SKM-1 (cell line): ENCODE results near the gene MEGF9.

Experiments used
- DNase-seq: peaks from one replicate; lab custom pipeline; 2025; ENCODE audit not compliant: unreplicated experiment; lab: John Stamatoyannopoulos, UW

Gene MEGF9

GRCh38 chr9:120733190-120733589 lies 18.9 kb upstream of the MEGF9 start:
- no peak for DNase-seq

- no peak for DNase-seq
Measured at GRCh38 chr9:120730654-120731514, 16.6 kb upstream of the MEGF9 start.

GRCh38 chr9:120729791-120730241 lies 15.5 kb upstream of the MEGF9 start:
- peak; percentile 62 for DNase-seq

- no peak for DNase-seq
Measured at GRCh38 chr9:120726484-120726883, 12.2 kb upstream of the MEGF9 start.

- no peak for DNase-seq
Measured at GRCh38 chr9:120725907-120726306, 11.6 kb upstream of the MEGF9 start.

GRCh38 chr9:120724757-120725400 lies 10.6 kb upstream of the MEGF9 start:
- DNase-seq = no peak

GRCh38 chr9:120723565-120723964 lies 9.3 kb upstream of the MEGF9 start:
- no peak for DNase-seq

GRCh38 chr9:120720404-120720803 lies 6.1 kb upstream of the MEGF9 start:
- no peak for DNase-seq

- no peak for DNase-seq
Measured at GRCh38 chr9:120718316-120718715, 4.0 kb upstream of the MEGF9 start.

- no peak for DNase-seq
Measured at GRCh38 chr9:120717176-120717575, 2.9 kb upstream of the MEGF9 start.

GRCh38 chr9:120716483-120716882 lies 2.2 kb upstream of the MEGF9 start:
- DNase-seq = no peak

- DNase-seq = no peak
Measured at GRCh38 chr9:120715389-120715924, 1.2 kb upstream of the MEGF9 start.

- DNase-seq = no peak
Measured at GRCh38 chr9:120714846-120715388, 647 bp upstream of the MEGF9 start.

- DNase-seq = no peak
Measured at GRCh38 chr9:120713257-120714087, 798 bp downstream of the MEGF9 start.

GRCh38 chr9:120712539-120713031 lies 1.7 kb downstream of the MEGF9 start:
- DNase-seq = no peak

- DNase-seq = no peak
Measured at GRCh38 chr9:120711841-120712538, 2.3 kb downstream of the MEGF9 start.

GRCh38 chr9:120711354-120711753 lies 2.9 kb downstream of the MEGF9 start:
- no peak for DNase-seq

GRCh38 chr9:120710110-120710981 lies 3.9 kb downstream of the MEGF9 start:
- DNase-seq = no peak

- DNase-seq = no peak
Measured at GRCh38 chr9:120708526-120709224, 5.6 kb downstream of the MEGF9 start.
